Measurements from ENCODE around the gene MGARP. TPM values are rescaled to one million over a fixed set of nuclear protein-coding genes. Genes with fewer than 3 reads are reported as not detected.
"Not testable (repeated sequence)": the region's sequence is repeated elsewhere in the genome, so short reads cannot be mapped to it uniquely, and the experiment has no call there.

Gene MGARP
- total and polyA plus RNA-seq, 12 donors = 0.36 to 2.3 (median 1.4) TPM; not detected in 1

GRCh38 chr4:139314047-139314800 is 34.2 kb upstream of the MGARP start:
- intact Hi-C loops (cut with DNase I) = no loop called here
- Histone ChIP-seq H3K36me3 (no peaks in the 10 kb centered on the region), H3K27me3 (no peaks in the 10 kb centered on the region), H3K9me3 (no peaks in the 10 kb centered on the region), H3K27ac (peak overlapping the region in 1 of 10 donors; percentile 5), H3K4me1 (peaks cover 0 to 64% (median 28%) of the 10 kb centered on the region in 9 donors), H3K4me3 (no peak overlapping the region)
- DNase-seq (no peak), ATAC-seq (peak in 1 of 8 donors; percentile 6)
- 90 to 94% methylated on average over 4 of the region's 4 CpGs for WGBS, 2 donors
- no peak for TF ChIP-seq CTCF (IDR thresholded peaks at IDR 0.05)

- H3K4me1 ChIP-seq = peaks cover 0 to 64% (median 28%) of the 10 kb centered on the region in 9 donors
- H3K27me3 ChIP-seq; ATAC-seq; DNase-seq; H3K4me3 ChIP-seq; intact Hi-C loops (cut with DNase I); H3K36me3 ChIP-seq; H3K9me3 ChIP-seq: not testable (repeated sequence)
- peak overlapping the region in 1 of 10 donors; percentile 29 for H3K27ac ChIP-seq
- WGBS, 2 donors = 95% methylated on average over 10 of the region's 10 CpGs
Observed at GRCh38 chr4:139313414-139313813, 33.4 kb upstream of the MGARP start.

- Histone ChIP-seq H3K27ac (peak overlapping the region in 1 of 10 donors; percentile 29), H3K9me3 (no peaks in the 10 kb centered on the region), H3K36me3 (peaks cover 0 to 8% (median 0%) of the 10 kb centered on the region in 9 donors), H3K4me1 (peaks cover 0 to 64% (median 28%) of the 10 kb centered on the region in 9 donors), H3K27me3 (no peaks in the 10 kb centered on the region), H3K4me3 (no peak overlapping the region)
- 96 to 98% methylated on average over 3 of the region's 3 CpGs for WGBS, 2 donors
- DNase-seq = no peak
- intact Hi-C loops (cut with DNase I) = no loop called here
- no peak for TF ChIP-seq CTCF (IDR thresholded peaks at IDR 0.05)
- no peak for ATAC-seq
Observed at GRCh38 chr4:139312552-139313332, 32.7 kb upstream of the MGARP start.

- no peak for ATAC-seq
- Histone ChIP-seq H3K27ac (no peak overlapping the region), H3K36me3 (peaks cover 0 to 9% (median 0%) of the 10 kb centered on the region in 9 donors), H3K9me3 (no peaks in the 10 kb centered on the region), H3K27me3 (no peaks in the 10 kb centered on the region), H3K4me3 (no peak overlapping the region), H3K4me1 (peaks cover 0 to 69% (median 28%) of the 10 kb centered on the region in 9 donors)
- intact Hi-C loops (cut with DNase I) = no loop called here
- no peak for TF ChIP-seq CTCF (IDR thresholded peaks at IDR 0.05)
- DNase-seq = no peak
- 77 to 80% methylated on average over 3 of the region's 3 CpGs for WGBS, 2 donors
Observed at GRCh38 chr4:139311909-139312308, 31.9 kb upstream of the MGARP start.
